OCI-LY3 (cell line): ENCODE results near the gene GRID2.
A peak's percentile ranks its signal among the peaks of the same experiment; 100 is the strongest.

Experiments used
- H2AFZ ChIP-seq: fragments of 200-600, 300-600 bp; shearing (Covaris generic); 2 replicates; pipeline ENCODE4 v1.6.0; 2014; ENCODE audit warnings: antibody characterized with exemption, low read depth, low read length
- H3K27ac ChIP-seq: fragments of 200-600, 300-600 bp; sonication (generic); 2 replicates; pipeline ENCODE4 v1.5.1; 2014; ENCODE audit warnings: mild to moderate bottlenecking, low read length, moderate library complexity, mixed read lengths
- H3K27me3 ChIP-seq: fragments of 200-600, 300-600 bp; sonication (generic); 2 replicates; pipeline ENCODE4 v1.6.1; 2014; ENCODE audit warnings: low read depth, low read length, mixed read lengths
- H3K36me3 ChIP-seq: fragments of 200-600, 300-600 bp; sonication (generic); replicated peaks from 2 replicates; pipeline ENCODE3; 2014; ENCODE audit warnings: low read depth, low read length, mixed read lengths
- H3K4me1 ChIP-seq: fragments of 300-600, 200-600 bp; sonication (generic); 2 replicates; pipeline ENCODE4 v1.6.1; 2014; ENCODE audit warnings: low read length, mixed read lengths
- H3K4me2 ChIP-seq: fragments of 200-600, 300-600 bp; sonication (generic); 2 replicates; pipeline ENCODE4 v1.6.1; 2014; ENCODE audit warnings: low read length, mixed read lengths
- H3K4me3 ChIP-seq: fragments of 300-600, 200-600 bp; sonication (generic); 2 replicates; pipeline ENCODE4 v1.5.1; 2014; ENCODE audit warnings: antibody characterized with exemption, mild to moderate bottlenecking, low read length, moderate library complexity
- H3K79me2 ChIP-seq: fragments of 300-600, 200-600 bp; shearing (Covaris generic); 2 replicates; pipeline ENCODE4 v1.6.1; 2014; ENCODE audit warnings: mild to moderate bottlenecking, low read length, mixed read lengths
- H3K9ac ChIP-seq: fragments of 300-600, 200-600 bp; shearing (Covaris generic); 2 replicates; pipeline ENCODE4 v1.6.0; 2014; ENCODE audit warnings: mild to moderate bottlenecking, low read length, moderate library complexity
- H3K9me3 ChIP-seq: fragments of 200-600, 300-600 bp; shearing (Covaris generic); 2 replicates; pipeline ENCODE4 v1.6.1; 2014; ENCODE audit warnings: low read length, mixed read lengths; ENCODE audit not compliant: insufficient read depth
- H4K20me1 ChIP-seq: fragments of 200-600, 300-600 bp; sonication (generic); 2 replicates; pipeline ENCODE4 v1.6.1; 2016; ENCODE audit warnings: low read length, mixed read lengths; ENCODE audit not compliant: insufficient read depth
- EZH2phosphoT487 ChIP-seq: fragments of 200-600 bp; shearing (Covaris generic); IDR thresholded peaks from 2 replicates; pipeline ENCODE4 v1.6.1; 2018; ENCODE audit warnings: antibody characterized with exemption, mixed run types, low read depth
- TF ChIP-seq, protein P1 (sequence below): fragments of 200-600, 300-600 bp; sonication (generic); IDR thresholded peaks from 2 replicates; pipeline ENCODE4 v1.5.1; 2014; ENCODE audit warnings: antibody characterized with exemption, low read length, low read depth

Gene GRID2

GRCh38 chr4:92953462-92953861 is 649.7 kb downstream of the GRID2 start:
- TF ChIP-seq, protein P1, sequence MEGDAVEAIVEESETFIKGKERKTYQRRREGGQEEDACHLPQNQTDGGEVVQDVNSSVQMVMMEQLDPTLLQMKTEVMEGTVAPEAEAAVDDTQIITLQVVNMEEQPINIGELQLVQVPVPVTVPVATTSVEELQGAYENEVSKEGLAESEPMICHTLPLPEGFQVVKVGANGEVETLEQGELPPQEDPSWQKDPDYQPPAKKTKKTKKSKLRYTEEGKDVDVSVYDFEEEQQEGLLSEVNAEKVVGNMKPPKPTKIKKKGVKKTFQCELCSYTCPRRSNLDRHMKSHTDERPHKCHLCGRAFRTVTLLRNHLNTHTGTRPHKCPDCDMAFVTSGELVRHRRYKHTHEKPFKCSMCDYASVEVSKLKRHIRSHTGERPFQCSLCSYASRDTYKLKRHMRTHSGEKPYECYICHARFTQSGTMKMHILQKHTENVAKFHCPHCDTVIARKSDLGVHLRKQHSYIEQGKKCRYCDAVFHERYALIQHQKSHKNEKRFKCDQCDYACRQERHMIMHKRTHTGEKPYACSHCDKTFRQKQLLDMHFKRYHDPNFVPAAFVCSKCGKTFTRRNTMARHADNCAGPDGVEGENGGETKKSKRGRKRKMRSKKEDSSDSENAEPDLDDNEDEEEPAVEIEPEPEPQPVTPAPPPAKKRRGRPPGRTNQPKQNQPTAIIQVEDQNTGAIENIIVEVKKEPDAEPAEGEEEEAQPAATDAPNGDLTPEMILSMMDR: no peak
- TF ChIP-seq EZH2phosphoT487: no peak
- Histone ChIP-seq H3K27me3 (no peaks in the 10 kb centered on the region), H3K36me3 (no peaks in the 10 kb centered on the region), H3K9me3 (no peaks in the 10 kb centered on the region), H3K4me2 (no peak overlapping the region), H2AFZ (no peak overlapping the region), H3K4me3 (no peak overlapping the region), H3K27ac (no peak overlapping the region), H3K79me2 (no peaks in the 10 kb centered on the region), H4K20me1 (no peaks in the 10 kb centered on the region), H3K9ac (no peak overlapping the region), H3K4me1 (no peaks in the 10 kb centered on the region)

DNA sequence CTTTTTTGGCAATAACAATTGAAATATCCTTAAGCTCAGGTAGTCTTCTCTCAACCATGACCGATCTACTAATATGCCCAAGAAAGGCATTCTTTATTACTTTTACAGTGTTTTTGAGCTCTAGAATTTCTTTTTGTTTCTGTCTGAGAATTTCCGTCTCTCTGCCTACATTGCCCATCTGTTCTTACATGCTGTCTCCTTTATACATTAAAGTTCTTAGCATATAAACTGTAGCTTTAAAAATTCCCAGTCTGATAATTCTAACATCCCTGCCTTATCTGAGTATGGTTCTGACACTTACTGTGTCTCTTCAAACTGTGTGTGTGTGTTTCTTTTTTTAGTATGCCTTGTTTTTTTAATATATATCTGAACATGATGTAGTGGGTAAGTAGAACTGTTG is 658.1 kb downstream of the GRID2 start:
- Histone ChIP-seq H3K9me3 (no peaks in the 10 kb centered on the region), H3K4me1 (no peaks in the 10 kb centered on the region; the same call in 1 of the 2 replicates), H3K27ac (no peak overlapping the region), H3K4me2 (no peak overlapping the region), H4K20me1 (no peaks in the 10 kb centered on the region), H2AFZ (no peak overlapping the region), H3K36me3 (no peaks in the 10 kb centered on the region), H3K27me3 (no peaks in the 10 kb centered on the region), H3K79me2 (no peaks in the 10 kb centered on the region), H3K9ac (no peak overlapping the region), H3K4me3 (no peak overlapping the region)
- TF ChIP-seq EZH2phosphoT487: no peak
- TF ChIP-seq, protein P1: no peak

DNA sequence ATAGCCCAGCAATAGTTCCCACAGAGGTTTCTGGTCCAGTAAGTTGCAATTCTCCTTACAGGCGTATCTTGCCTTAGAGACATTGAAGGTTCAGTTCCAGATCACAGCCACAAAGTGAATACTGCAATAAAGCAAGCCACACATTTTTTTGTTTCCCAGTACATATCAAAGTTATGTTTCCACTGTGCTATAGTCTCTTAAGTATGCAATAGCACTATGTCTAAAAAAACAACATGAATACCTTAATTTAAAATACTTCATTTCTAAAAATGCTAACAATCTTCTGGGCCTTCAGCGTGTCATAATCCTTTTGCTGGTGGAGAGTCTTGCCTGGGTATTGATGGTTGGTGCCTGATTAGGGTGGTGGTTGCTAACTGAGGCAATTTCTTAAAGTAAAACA is 659.1 kb downstream of the GRID2 start:
- no peak overlapping the region for H3K4me3 ChIP-seq
- no peaks in the 10 kb centered on the region; the same call in 1 of the 2 replicates for H3K4me1 ChIP-seq
- no peak overlapping the region for H3K27ac ChIP-seq
- no peaks in the 10 kb centered on the region for H3K9me3 ChIP-seq
- H3K27me3 ChIP-seq: no peaks in the 10 kb centered on the region
- H2AFZ ChIP-seq: no peak overlapping the region
- H3K9ac ChIP-seq: no peak overlapping the region
- no peaks in the 10 kb centered on the region for H3K79me2 ChIP-seq
- H3K36me3 ChIP-seq: no peaks in the 10 kb centered on the region
- no peak overlapping the region for H3K4me2 ChIP-seq
- TF ChIP-seq, protein P1: no peak
- TF ChIP-seq EZH2phosphoT487: no peak
- no peaks in the 10 kb centered on the region for H4K20me1 ChIP-seq

- Histone ChIP-seq H3K27me3 (no peaks in the 10 kb centered on the region), H2AFZ (0 out of 2 replicates have a peak overlapping the region, but pooled peaks have one; percentile 15), H3K4me2 (no peak overlapping the region), H3K4me3 (no peak overlapping the region), H3K9ac (no peak overlapping the region), H3K9me3 (no peaks in the 10 kb centered on the region), H4K20me1 (no peaks in the 10 kb centered on the region), H3K79me2 (no peaks in the 10 kb centered on the region), H3K27ac (no peak overlapping the region), H3K4me1 (no peaks in the 10 kb centered on the region), H3K36me3 (no peaks in the 10 kb centered on the region)
- no peak for TF ChIP-seq EZH2phosphoT487
- TF ChIP-seq, protein P1: no peak
Measured at GRCh38 chr4:92968556-92968955, 664.8 kb downstream of the GRID2 start.
